GM03348 (cell line): ENCODE results near the gene DENND1B.
"Not testable (repeated sequence)": the region's sequence is repeated elsewhere in the genome, so short reads cannot be mapped to it uniquely, and the experiment has no call there.

Experiments used
- DNase-seq: peaks from one replicate; pipeline ENCODE4 v3.0.0; 2012; ENCODE audit warnings: low spot score

DENND1B gene

DNA sequence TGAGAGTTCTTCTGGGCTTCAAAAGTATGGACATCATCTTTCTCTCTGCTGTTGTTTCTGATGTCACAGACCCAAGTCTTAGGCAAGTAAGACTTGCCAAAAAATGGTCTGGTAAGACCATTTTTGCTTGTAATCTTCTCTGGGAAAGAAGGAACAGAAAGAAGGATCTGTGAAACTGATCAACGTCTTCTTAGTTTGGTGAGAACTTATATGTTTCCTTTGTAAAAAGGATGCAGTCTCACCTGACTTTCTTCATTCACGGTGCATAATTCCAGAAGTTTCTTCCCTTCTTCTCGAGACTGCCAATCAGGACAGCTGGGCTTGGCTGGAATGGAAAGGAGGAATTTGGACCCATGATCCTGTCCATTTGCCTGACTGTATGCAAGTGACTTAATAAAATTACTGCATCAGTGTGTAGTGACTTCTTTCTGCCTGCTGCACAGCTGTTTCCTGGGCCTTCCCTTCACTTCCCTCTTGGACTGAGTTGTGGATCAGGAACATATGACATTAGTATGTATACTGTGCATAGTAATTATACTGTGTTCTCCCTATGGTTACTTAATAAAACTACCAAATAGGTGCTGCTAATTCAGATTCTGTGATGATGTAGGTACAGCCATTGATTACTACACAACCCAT is 7.6 kb upstream of the DENND1B start:
- DNase-seq = no peak

DNA sequence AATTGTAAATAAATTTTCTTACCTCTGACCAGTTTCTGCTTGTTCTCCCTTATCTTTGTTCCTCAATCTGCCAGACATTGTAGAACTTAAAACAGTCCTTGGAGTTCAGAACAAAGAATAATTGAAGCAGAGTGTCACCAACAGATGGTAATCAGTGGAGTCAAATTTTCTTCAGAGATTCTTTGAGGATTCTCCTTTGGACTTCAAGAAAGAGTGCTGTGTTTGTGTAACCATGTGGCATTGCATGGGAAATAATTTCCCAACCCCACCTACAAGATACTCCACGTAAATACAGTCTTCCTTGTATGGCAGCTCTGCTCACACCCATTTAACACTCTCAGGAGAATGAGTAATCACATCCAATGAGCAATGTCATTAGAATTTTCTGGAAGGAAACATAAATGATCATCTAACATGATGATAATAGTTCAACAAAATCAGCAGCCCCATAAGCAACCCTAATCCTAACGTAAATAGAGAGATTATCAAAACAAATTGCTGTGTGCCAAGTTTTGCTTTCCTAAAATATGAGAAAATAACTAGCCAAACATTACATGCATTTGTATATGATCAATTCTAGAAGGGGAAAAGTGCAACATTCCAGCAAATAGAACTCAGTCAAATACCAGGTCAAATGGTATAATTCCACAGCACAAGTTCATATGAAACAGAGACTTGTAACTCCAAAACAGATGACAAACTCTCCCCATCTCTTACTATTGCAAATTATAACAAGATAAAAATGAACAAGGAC is 6.9 kb upstream of the DENND1B start:
- DNase-seq = no peak

DNA sequence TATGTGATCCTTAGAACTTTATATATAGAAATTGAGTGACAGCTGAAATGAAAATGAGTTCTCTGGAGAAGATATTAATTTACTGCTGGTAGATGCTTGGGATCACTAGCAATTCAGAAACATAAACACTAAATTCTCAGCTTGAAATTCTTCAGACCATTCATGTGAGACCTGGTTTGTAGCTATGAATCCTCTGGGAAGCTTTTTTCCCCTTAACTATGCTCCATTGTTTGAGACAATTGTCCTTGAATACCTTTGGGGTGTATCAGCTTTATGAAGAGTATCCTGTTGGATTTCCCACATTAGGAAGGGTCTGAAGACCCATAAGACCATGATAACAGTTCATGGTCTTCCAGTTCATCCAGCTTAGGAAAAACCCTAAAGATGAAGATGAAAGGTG is 4.6 kb upstream of the DENND1B start:
- no peak for DNase-seq

DNA sequence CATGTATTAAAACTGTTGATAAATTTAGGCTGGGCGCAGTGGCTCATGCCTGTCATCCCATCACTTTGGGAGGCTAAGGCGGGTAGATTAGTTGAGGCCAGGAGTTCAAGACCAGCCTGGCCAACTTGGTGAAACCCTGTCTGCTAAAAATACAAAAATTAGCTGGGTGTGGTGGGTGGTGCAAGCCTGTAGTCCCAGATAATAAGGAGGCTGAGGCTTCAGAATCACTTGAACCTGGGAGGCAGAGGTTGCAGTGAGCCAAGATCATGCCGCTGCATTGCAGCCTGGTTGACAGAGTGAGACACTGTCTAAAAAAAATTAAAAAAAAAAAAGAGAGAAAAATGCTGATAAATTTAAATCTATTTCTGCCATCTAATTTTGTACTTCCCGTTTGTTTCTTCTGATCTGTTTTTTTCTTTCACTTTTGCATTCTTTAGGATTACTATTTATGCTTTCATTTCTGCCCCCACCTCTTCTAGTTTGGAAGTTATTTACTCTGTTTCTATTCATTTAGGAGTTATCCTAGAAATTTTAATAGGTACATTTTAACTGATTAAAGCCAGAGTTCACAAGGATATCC is 3.2 kb upstream of the DENND1B start:
- no peak for DNase-seq

DNA sequence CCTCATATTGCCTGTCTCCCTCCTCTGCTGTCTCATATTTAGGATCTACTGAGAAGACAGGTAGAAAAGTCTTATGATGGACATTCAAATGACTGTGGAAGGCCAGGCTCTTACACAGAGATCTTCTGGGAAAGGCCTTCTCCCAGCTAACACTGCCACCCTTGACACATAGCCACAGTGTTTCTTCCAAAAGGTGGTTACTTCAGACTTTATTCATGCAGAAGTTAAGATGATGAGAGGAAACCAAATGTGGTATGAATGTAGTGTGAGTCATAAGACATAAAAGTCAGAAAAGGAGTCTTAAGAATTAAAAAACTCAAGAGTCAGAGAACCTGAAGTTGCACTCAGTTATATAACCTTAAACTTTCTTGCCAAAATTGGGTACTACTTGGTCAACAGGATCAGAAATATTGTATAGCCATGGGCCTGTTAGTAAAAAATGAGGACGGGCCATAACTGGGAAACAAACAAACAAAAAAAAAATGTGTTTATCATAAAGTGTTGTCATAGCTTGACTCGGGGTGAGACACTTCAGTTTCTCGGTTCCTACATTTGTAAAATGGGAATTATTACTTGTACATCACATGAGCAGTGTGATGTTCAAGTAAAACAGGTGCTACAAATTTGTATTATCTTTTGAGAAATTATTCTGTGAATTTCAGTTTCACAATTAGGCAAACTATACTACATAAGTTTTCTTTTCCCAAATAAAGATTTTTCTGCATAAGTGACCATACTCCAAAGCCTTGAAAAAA is 1.2 kb upstream of the DENND1B start:
- DNase-seq = peak; percentile 53

DNA sequence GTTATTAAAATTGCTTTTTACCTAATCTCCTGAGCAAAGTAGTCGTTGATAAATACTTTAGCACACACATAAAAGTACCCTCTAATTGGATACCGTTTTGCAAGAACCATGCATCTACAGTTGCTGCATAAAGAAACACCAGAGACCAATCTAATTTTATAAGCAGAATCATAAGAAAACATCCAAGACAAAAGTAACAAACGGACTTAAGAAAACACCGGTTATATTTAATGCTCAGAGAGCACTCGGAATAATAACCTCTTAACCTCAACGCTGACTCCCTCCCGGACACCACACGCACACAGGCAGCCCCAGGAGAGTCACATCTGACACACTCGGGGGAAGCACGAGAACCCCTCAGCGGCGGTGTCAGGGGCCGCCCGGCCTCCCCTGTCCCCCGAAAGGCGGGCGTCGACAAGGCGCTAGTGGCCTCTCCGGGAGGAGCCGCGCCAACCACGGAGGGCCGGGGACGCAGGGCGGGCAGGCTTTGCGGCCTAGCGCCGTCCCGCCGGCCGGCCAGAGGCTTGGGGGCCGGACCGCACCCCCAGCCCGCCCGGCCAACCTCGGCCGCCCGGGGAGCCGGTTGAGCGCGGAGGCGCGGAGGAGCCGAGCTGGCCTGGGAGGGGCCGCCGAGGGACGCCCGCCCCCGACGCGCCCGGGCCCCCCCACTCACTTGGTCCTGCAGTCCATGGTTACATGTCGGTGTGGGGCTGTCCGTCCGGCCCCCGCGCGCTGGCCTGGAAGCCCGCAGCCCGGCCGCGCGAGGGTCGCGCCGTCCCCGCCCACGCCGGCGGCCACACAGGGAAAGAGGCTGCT is 606 bp downstream of the DENND1B start:
- DNase-seq = peak; percentile 70

DNA sequence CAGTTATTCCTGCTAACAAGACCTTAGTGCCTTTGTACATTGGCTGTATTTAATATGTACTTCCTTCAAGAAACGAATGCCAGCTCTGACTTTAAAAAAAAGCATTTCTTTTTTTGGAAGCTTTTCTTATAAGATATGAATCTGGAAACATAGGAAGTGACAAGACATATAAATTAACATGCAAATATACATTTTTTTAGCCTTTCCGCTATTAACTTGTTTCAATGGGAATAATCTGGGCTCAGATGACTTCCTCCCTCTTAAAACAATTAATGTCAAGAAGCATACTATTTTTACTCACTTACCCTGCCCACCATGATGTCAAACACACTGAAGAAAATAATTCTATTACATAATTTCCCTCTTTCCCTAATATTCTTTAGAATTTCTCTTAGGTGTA is 1.4 kb downstream of the DENND1B start:
- no peak for DNase-seq

DNA sequence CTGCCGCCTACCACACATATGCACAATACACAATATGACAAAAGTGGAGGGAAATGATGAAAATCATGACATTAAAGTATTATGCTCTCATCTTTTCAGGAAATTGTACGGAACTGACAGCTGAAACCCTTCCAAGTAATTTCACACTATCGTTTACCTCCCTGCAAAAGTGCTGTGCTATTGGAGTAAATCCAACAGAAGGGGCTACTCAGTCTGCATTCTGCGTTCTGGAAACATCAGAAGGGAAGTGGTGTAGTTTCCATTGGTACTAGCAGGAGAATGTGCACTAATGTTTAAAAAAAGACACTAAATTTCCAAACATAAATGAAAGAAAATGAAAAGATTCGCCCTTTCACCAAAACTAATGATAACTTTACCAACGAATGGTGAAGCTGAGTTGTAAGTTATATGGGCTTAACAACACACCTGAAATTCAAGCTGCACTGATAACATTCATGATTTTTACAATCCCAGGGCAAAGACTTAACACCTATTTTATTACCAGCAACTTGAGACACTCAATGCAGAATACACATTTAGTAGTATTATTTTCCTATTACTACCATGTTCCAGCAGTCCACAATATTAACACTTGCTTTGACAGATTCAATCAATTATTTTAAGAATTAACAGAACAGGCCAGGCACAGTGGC is 3.2 kb downstream of the DENND1B start:
- DNase-seq = no peak

DNA sequence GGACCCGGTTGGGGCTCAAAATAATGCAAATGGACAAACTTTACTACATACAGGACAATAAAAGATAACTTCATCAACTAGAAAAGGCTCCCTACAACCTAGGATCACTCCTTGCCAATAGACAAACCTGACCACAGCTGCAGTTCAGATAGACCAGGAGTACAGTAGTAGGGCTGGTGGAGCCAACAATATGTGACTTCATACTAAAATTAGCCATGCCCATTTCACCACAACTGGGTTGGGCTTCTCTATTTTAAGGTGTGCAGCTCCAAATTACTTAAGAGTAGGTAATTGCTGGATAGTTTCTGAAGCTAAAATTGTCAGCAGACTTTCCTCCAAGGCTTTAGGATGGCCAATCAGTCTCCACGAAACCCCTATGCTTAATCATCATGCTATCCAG is 3.9 kb downstream of the DENND1B start:
- DNase-seq = no peak

DNA sequence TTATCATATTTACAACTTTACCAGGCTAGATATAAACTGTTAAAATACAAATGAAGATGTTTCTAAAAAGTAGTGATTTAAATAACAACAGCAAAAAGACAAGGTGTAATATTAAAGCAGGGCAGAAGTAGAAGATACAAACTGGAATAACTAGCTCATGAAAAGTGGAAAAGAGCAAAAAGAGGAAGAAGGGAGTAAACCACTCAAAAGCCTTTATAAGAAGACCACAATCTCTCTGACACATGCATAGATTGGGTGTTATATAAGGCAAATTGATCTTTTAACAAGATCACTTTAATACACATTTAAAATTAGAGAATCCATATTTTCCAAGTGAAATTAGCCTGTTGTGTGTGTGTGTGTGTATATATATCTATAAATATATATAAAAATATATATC is 5.0 kb downstream of the DENND1B start:
- DNase-seq = no peak

DNA sequence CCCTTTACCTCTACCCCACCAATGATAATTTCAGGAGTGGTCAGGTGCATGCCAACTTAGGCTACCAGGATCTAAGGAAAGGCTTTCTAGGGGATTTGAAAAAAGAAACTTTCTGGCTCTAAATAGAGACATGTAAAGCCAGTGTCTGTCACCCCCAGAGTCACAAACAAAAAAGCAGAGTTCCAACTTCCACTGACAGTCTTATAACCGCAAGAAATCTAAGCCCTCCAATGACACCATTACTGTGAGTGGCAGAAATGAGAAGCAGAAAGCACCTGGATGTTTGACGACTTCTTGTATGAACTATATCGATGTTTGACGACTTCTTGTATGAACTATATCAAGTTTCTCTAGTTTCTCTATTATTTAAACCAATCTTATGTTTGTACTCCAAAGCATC is 6.0 kb downstream of the DENND1B start:
- DNase-seq = no peak

DNA sequence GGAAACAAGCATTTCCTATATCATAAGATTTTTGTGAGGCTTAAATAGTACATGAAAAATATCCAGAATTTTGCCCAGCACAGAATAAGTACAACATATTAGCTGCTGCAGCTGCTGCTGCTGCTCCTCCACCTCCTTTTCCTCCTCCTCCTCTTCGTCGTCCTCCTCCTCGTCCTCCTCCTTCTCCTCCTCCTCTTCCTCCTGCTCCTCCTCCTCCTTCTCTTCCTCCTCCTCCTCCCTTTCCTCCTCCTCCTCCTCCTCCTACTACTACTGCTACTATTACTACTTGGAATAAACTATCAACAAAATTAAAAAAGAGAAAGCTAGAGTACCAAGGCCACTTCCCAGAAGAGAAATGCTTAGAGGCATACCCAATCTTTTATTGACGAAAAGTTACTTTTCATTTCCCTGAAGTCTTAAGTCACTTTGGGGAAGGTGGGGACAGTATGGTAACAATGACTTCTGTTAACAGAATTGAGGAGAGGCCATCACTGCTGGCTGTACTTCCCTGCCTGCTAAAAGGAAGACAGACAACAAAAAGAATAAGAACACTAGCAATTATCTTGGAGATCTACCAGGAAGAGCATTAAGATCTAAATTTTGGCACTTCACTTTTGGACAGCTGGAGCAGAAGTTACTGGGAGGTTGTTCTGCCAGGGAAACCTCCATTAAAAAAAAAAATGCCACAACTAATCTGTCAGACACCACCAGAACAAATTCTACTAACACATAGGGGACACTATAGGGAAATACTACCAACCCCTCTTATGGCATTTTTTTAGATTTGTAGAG is 7.1 kb downstream of the DENND1B start:
- no peak for DNase-seq

DNA sequence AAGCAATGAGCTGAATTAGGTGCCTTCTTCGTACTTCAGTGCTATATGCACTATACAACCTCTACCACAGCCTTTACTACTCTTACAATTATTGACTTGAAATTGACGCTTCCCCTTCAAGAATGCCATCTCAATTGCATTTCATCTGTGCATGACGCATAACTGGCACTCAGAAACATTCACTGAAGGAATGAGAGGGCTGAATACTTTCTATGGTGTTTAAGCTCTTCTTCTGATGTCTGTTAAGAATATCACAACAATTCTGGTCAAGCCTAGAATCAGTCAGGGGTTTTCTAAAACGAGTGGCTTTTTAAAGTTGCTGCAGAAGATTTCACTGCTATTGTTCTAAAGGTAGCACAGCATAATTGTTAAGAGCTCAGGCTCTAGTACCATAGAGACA is 11.5 kb downstream of the DENND1B start:
- DNase-seq = no peak

DNA sequence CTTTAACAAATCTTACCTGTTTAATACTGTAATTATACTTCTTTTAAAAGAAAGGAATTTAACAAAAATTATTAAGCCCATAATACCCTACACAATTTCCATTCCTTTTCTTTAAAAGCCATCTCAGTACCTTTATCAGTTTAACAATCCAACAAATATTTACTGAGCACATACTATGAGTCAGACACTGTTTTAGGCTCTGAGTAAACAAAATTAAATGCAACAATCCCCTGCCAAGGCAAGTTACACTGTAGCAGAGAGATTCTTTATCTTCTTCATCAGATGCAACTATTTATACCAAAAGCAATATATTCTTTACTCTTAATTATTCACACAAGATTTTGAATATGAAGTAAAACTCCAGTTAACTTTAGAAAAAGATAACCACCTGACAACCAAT is 12.0 kb downstream of the DENND1B start:
- DNase-seq = no peak

DNA sequence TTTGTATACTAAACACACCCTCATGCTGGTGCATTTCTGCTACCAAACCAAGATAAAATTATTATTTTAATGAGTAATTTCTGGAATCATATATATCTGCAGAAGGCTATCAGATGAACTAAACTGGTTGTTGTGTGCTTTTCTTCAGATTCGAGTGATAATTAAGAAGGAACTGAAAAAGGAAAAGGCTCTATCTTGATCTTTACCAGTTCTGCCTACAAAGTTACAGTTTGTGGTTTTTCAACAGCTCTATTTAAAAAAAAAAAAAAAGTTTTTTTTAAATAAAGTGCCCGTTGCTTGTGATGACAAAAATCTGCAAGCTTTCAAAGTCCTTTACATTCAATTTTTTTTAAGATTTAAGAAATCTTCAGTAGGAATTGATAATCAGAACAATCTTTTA is 13.6 kb downstream of the DENND1B start:
- DNase-seq = no peak

DNA sequence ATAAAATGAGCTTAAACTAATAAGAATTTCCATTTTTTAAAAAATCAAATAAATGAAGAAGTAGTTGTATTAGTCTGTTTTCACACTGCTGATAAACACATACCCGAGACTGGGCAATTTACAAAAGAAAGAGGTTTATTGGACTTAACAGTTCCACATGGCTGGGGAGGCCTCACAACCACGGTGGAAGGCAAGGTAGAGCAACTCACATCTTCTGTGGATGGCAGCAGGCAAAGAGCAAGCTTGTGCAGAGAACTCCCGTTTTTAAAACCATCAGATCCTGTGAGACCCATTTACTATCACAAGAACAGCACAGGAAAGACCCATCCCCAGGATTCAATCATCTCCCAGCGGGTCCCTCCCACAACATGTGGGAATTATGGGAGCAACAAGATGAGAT is 19.7 kb downstream of the DENND1B start:
- DNase-seq = not testable (repeated sequence)

DNA sequence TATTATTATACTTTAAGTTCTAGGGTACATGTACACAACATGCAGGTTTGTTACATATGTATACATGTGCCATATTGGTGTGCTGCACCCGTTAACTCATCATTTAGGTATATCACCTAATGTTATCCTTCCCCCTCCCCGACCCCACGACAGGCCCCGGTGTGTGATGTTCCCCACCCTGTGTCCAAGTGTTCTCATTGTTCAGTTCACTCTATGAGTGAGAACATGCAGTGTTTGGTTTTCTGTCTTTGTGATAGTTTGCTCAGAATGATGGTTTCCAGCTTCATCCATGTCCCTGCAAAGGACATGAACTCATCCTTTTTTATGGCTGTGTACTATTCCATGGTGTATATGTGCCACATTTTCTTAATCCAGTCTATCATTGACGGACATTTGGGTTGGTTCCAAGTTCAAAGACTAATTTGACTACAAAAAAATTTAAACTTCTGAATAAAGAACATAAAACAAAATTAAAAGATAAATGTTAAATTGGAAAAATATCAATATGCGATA is 22.6 kb downstream of the DENND1B start:
- DNase-seq = not testable (repeated sequence)

DNA sequence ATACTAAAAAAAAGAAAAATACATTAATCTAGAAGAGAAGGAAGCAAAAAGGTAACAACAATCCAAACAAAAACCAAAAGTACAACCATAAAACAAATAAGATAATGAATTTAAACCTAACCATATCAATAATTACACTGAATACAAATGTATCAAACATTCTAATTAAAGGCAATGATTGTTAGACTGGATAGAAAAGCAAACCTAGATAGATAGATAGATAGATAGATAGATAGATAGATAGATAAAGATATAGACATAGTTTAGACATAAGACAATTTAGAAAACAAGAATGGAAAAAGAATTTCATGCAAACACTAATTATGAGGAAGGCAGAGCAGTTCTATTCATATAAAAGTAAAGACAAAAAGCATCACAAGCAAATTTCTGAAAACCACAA is 24.9 kb downstream of the DENND1B start:
- DNase-seq = no peak

DNA sequence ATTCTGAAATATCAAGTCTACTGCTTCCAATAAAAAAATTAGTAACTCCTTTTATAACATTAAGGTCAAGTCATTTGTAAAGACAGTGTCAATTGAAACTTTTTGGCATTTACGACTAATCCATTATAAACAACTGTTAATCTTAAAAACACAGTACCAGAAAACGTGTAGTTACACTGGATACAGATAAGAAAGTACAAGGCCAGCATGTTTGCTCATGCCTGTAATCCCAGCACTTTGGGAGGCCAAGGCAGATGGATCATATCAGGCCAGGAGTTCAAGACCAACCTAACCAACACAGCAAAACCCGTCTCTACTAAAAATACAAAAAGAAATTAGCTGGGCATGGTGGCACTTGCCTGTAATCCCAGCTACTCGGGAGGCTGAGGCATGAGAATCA is 29.4 kb downstream of the DENND1B start:
- no peak for DNase-seq

DNA sequence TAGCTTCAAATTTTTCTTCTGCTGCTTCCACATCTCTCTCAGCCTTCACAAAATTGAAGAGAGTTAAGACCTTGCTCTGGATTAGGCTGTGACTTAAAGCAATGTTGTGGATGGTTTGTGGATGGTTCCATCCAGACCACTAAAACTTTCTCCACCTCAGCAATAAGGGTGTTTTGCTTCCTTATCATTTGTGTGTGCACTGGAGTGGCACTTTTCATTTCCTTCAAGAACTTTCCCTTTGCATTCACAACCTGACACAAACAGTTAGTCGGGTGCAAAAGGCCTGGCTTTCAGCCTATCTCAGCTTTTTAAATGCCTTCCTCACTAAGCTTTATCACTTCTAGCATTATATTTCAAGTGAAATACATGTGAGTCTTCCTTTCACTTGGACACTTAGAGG is 30.3 kb downstream of the DENND1B start:
- no peak for DNase-seq
